ENCODE results near the gene DDX53. TPM values are rescaled to one million over a fixed set of nuclear protein-coding genes. Genes with fewer than 3 reads are reported as not detected.

The DDX53 gene
- polyA plus RNA-seq (ENCODE audit: low read depth in 6 of 6), result not detected

- no peak within 1 kb of the TSS for H3K4me3 Mint-ChIP-seq
- H3K27ac Mint-ChIP-seq, result no peak within 1 kb of the TSS
- no peaks in the 10 kb centered on the region for H3K4me1 Mint-ChIP-seq
- H3K36me3 Mint-ChIP-seq, result no peaks in the 10 kb centered on the region
- H3K27me3 Mint-ChIP-seq, result peaks cover 0 to 13% (median 0%) of the 10 kb centered on the region in 3 donors
- peaks cover 0 to 5% (median 0%) of the 10 kb centered on the region in 7 donors for H3K9me3 Mint-ChIP-seq
- no peak for ATAC-seq (ENCODE audit: low read depth in 2 of 2)
- no peak for DNase-seq
Observed at GRCh38 chrX:22999696-23000223, at the start of gene DDX53. Gene DDX53, plus strand, starts transcription at chrX:22999960. Its CDS starts 98 bp downstream, at chrX:23000058.

GRCh38 chrX:22950269-22951266 lies 49.2 kb upstream of the DDX53 start:
- Mint-ChIP-seq H3K36me3 (no peaks in the 10 kb centered on the region), H3K9me3 (peaks cover 0 to 6% (median 0%) of the 10 kb centered on the region in 7 donors), H3K27ac (peak overlapping the region in 1 of 6 donors; percentile 57), H3K4me3 (peak overlapping the region in 1 of 8 donors; percentile 22), H3K27me3 (no peaks in the 10 kb centered on the region), H3K4me1 (peaks cover 0 to 10% (median 3%) of the 10 kb centered on the region in 3 donors)
- no peak for ATAC-seq (ENCODE audit: low read depth in 2 of 2)
- DNase-seq, result no peak

- no peak overlapping the region for H3K4me3 Mint-ChIP-seq
- ATAC-seq (ENCODE audit: low read depth in 2 of 2), result no peak
- H3K4me1 Mint-ChIP-seq, result peaks cover 0 to 10% (median 3%) of the 10 kb centered on the region in 3 donors
- DNase-seq, result no peak
- H3K9me3 Mint-ChIP-seq, result peaks cover 0 to 6% (median 0%) of the 10 kb centered on the region in 7 donors
- no peak overlapping the region for H3K27ac Mint-ChIP-seq
- no peaks in the 10 kb centered on the region for H3K36me3 Mint-ChIP-seq
- no peaks in the 10 kb centered on the region for H3K27me3 Mint-ChIP-seq
Observed at GRCh38 chrX:22952010-22952409, 47.8 kb upstream of the DDX53 start.

GRCh38 chrX:22958250-22958649 lies 41.5 kb upstream of the DDX53 start:
- H3K27me3 Mint-ChIP-seq, result no peaks in the 10 kb centered on the region
- ATAC-seq (ENCODE audit: low read depth in 2 of 2), result no peak
- H3K9me3 Mint-ChIP-seq, result peaks cover 0 to 3% (median 0%) of the 10 kb centered on the region in 7 donors
- DNase-seq, result no peak
- H3K36me3 Mint-ChIP-seq, result no peaks in the 10 kb centered on the region
- no peak overlapping the region for H3K4me3 Mint-ChIP-seq
- no peak overlapping the region for H3K27ac Mint-ChIP-seq
- no peaks in the 10 kb centered on the region for H3K4me1 Mint-ChIP-seq

GRCh38 chrX:22959204-22959920 lies 40.4 kb upstream of the DDX53 start:
- H3K9me3 Mint-ChIP-seq, result peaks cover 0 to 3% (median 0%) of the 10 kb centered on the region in 7 donors
- DNase-seq (no peak), ATAC-seq (ENCODE audit: low read depth in 2 of 2) (no peak)
- H3K4me1 Mint-ChIP-seq, result no peaks in the 10 kb centered on the region
- no peaks in the 10 kb centered on the region for H3K27me3 Mint-ChIP-seq
- H3K36me3 Mint-ChIP-seq, result no peaks in the 10 kb centered on the region
- no peak overlapping the region for H3K27ac Mint-ChIP-seq
- H3K4me3 Mint-ChIP-seq, result no peak overlapping the region

GRCh38 chrX:22963196-22963595 lies 36.6 kb upstream of the DDX53 start:
- H3K27ac Mint-ChIP-seq, result no peak overlapping the region
- ATAC-seq (ENCODE audit: low read depth in 2 of 2), result no peak
- DNase-seq, result no peak
- H3K27me3 Mint-ChIP-seq, result no peaks in the 10 kb centered on the region
- peaks cover 0 to 1% (median under 1%) of the 10 kb centered on the region in 3 donors for H3K4me1 Mint-ChIP-seq
- no peak overlapping the region for H3K4me3 Mint-ChIP-seq
- H3K9me3 Mint-ChIP-seq, result peaks cover 0 to 3% (median 0%) of the 10 kb centered on the region in 7 donors
- no peaks in the 10 kb centered on the region for H3K36me3 Mint-ChIP-seq

- no peaks in the 10 kb centered on the region for H3K27me3 Mint-ChIP-seq
- peaks cover 2 to 10% (median 5%) of the 10 kb centered on the region in 7 donors for H3K9me3 Mint-ChIP-seq
- H3K4me1 Mint-ChIP-seq, result peaks cover 0 to 16% (median 2%) of the 10 kb centered on the region in 3 donors
- no peaks in the 10 kb centered on the region for H3K36me3 Mint-ChIP-seq
- H3K4me3 Mint-ChIP-seq, result no peak overlapping the region
- no peak for ATAC-seq (ENCODE audit: low read depth in 2 of 2)
- H3K27ac Mint-ChIP-seq, result peak overlapping the region in 1 of 6 donors; percentile 27
- no peak for DNase-seq
Observed at GRCh38 chrX:22968494-22968893, 31.3 kb upstream of the DDX53 start.

- peak overlapping the region in 1 of 6 donors; percentile 47 for H3K27ac Mint-ChIP-seq
- H3K9me3 Mint-ChIP-seq, result peaks cover 2 to 10% (median 5%) of the 10 kb centered on the region in 7 donors
- no peaks in the 10 kb centered on the region for H3K27me3 Mint-ChIP-seq
- DNase-seq, result no peak
- no peaks in the 10 kb centered on the region for H3K36me3 Mint-ChIP-seq
- H3K4me1 Mint-ChIP-seq, result peaks cover 0 to 16% (median 2%) of the 10 kb centered on the region in 3 donors
- H3K4me3 Mint-ChIP-seq, result no peak overlapping the region
- no peak for ATAC-seq (ENCODE audit: low read depth in 2 of 2)
Observed at GRCh38 chrX:22969411-22969810, 30.3 kb upstream of the DDX53 start.

- Mint-ChIP-seq H3K27ac (no peak overlapping the region), H3K4me1 (peaks cover 0 to 16% (median 2%) of the 10 kb centered on the region in 3 donors), H3K36me3 (no peaks in the 10 kb centered on the region), H3K9me3 (peaks cover 2 to 11% (median 5%) of the 10 kb centered on the region in 7 donors), H3K4me3 (no peak overlapping the region), H3K27me3 (no peaks in the 10 kb centered on the region)
- ATAC-seq (ENCODE audit: low read depth in 2 of 2) (no peak), DNase-seq (no peak)
Observed at GRCh38 chrX:22970861-22971260, 28.9 kb upstream of the DDX53 start.

- Mint-ChIP-seq H3K36me3 (no peaks in the 10 kb centered on the region), H3K4me1 (no peaks in the 10 kb centered on the region), H3K27ac (no peak overlapping the region), H3K4me3 (no peak overlapping the region), H3K9me3 (peaks cover 0 to 10% (median 5%) of the 10 kb centered on the region in 7 donors), H3K27me3 (no peaks in the 10 kb centered on the region)
- ATAC-seq (ENCODE audit: low read depth in 2 of 2) (no peak), DNase-seq (no peak)
Observed at GRCh38 chrX:22974616-22975015, 25.1 kb upstream of the DDX53 start.

- no peak overlapping the region for H3K27ac Mint-ChIP-seq
- H3K4me1 Mint-ChIP-seq, result no peaks in the 10 kb centered on the region
- H3K27me3 Mint-ChIP-seq, result no peaks in the 10 kb centered on the region
- DNase-seq (no peak), ATAC-seq (ENCODE audit: low read depth in 2 of 2) (no peak)
- no peak overlapping the region for H3K4me3 Mint-ChIP-seq
- peaks cover 0 to 6% (median 4%) of the 10 kb centered on the region in 7 donors for H3K9me3 Mint-ChIP-seq
- H3K36me3 Mint-ChIP-seq, result no peaks in the 10 kb centered on the region
Observed at GRCh38 chrX:22975786-22976185, 24.0 kb upstream of the DDX53 start.

GRCh38 chrX:22985958-22986357 lies 13.8 kb upstream of the DDX53 start:
- Mint-ChIP-seq H3K36me3 (no peaks in the 10 kb centered on the region), H3K9me3 (peaks cover 0 to 5% (median 0%) of the 10 kb centered on the region in 7 donors), H3K4me1 (no peaks in the 10 kb centered on the region), H3K27ac (no peak overlapping the region), H3K4me3 (peak overlapping the region in 1 of 8 donors; percentile 52), H3K27me3 (no peaks in the 10 kb centered on the region)
- DNase-seq (no peak), ATAC-seq (ENCODE audit: low read depth in 2 of 2) (no peak)

- no peaks in the 10 kb centered on the region for H3K36me3 Mint-ChIP-seq
- no peaks in the 10 kb centered on the region for H3K27me3 Mint-ChIP-seq
- ATAC-seq (ENCODE audit: low read depth in 2 of 2) (no peak), DNase-seq (no peak)
- no peak overlapping the region for H3K27ac Mint-ChIP-seq
- H3K9me3 Mint-ChIP-seq, result peaks cover 0 to 5% (median 0%) of the 10 kb centered on the region in 7 donors
- H3K4me3 Mint-ChIP-seq, result no peak overlapping the region
- no peaks in the 10 kb centered on the region for H3K4me1 Mint-ChIP-seq
Observed at GRCh38 chrX:22987452-22987851, 12.3 kb upstream of the DDX53 start.
